ENCODE results near the gene BPIFB1.

Gene BPIFB1

DNA sequence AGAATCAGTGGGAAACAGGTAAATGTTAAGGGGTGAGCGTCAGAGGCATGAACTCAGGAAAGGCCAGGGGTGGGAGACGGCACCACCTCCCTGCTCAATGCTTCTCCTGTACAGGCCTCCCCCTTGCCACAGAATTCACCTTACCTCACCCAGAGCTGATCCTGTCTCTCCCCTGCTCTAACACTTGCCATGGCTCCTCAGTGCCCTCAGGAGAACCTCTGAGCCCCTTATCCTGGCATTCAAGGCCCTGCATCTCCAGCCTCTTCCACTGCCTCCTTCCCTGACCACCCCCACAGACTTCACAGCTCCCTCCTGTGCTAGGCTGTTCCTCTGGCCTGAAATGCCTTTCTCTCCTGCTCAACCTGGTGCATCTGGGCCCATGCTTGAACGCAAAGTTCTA, 33.9 kb downstream of the BPIFB1 start:
- H3K4me3 ChIP-seq (replicated peaks; ENCODE audit: low read depth, low read length) = no peak overlapping the region
- DNase-seq (ENCODE audit: extremely low read depth, low read depth) = no peak
- TF ChIP-seq, protein P1, sequence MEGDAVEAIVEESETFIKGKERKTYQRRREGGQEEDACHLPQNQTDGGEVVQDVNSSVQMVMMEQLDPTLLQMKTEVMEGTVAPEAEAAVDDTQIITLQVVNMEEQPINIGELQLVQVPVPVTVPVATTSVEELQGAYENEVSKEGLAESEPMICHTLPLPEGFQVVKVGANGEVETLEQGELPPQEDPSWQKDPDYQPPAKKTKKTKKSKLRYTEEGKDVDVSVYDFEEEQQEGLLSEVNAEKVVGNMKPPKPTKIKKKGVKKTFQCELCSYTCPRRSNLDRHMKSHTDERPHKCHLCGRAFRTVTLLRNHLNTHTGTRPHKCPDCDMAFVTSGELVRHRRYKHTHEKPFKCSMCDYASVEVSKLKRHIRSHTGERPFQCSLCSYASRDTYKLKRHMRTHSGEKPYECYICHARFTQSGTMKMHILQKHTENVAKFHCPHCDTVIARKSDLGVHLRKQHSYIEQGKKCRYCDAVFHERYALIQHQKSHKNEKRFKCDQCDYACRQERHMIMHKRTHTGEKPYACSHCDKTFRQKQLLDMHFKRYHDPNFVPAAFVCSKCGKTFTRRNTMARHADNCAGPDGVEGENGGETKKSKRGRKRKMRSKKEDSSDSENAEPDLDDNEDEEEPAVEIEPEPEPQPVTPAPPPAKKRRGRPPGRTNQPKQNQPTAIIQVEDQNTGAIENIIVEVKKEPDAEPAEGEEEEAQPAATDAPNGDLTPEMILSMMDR (IDR thresholded peaks at IDR 0.05; ENCODE audit: low read depth, low read length, missing control alignments) = no peak

DNA sequence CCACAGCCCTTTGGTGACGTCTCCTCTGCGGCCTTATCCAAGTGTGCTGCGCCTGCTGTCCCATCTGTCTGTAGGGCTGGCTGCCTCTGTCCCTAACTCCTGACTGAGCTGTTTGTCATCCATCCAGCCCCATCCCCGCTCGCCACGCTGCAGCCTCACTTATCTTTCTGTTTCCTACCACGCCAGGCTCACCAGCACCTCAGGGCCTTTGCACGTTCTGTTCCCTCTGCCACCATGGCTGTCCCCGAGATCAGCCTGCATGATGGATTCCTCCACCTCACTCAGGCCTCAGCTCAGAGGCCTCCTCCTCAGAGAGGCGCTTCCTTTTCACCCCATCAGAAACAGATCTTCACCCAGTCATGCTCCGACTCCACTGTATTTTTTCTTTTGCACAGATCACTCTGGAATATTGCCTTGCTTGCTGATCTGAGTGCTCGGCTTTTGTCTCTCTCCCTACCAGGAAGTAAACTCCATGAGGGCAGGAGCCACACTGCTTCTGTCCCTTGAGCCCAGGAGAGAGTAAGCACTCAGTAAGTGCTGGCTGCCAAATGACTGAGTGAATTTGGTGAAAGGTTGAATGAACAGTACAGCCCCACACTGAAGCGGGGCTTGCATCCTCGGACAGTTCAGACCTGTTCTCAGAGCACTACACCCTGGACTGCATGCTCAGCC, 34.5 kb downstream of the BPIFB1 start:
- TF ChIP-seq, protein P1 (IDR thresholded peaks at IDR 0.05; ENCODE audit: low read depth, low read length, missing control alignments) = no peak
- H3K4me3 ChIP-seq (replicated peaks; ENCODE audit: low read depth, low read length) = no peak overlapping the region
- no peak for DNase-seq (ENCODE audit: extremely low read depth, low read depth)

DNA sequence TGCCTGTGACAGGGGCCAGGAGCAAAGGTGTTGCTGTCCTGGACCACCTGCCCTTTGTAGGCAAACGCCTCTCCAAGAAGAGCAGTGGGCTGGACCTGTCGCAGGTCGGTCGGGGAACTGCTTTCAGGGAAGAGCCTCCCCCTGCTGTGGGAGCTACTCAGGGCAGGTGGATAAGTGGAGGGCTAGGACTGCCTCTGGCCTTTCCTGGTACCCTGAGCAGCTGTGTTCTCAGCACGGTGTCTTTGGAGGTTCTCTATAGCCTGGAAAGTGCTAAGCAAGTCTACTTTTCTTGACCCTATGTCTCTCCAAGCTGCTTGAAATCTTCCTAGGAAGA, 35.0 kb downstream of the BPIFB1 start:
- no peak overlapping the region for H3K4me3 ChIP-seq (replicated peaks; ENCODE audit: low read depth, low read length)
- TF ChIP-seq, protein P1 (IDR thresholded peaks at IDR 0.05; ENCODE audit: low read depth, low read length, missing control alignments) = no peak
- DNase-seq (ENCODE audit: extremely low read depth, low read depth) = no peak

DNA sequence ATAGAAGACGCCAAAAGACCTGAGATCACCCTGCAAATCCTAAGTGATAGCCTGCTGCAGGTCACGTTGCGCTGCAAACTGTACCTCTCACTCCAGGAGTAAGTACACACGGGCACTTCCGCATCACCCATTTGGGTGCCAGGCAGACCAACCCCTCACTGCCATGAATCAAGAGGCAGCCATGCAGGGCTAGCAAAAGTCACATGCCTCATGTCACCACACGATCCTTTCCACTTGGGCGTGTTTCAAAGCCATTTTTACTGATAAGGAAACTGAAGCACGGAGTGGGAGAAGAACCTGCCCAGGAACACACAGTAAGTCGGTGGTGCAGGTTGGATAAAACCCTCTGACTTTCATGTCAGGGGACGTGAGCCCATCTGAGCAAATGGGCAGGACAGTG, 37.0 kb downstream of the BPIFB1 start:
- H3K4me3 ChIP-seq (replicated peaks; ENCODE audit: low read depth, low read length) = no peak overlapping the region
- TF ChIP-seq, protein P1 (IDR thresholded peaks at IDR 0.05; ENCODE audit: low read depth, low read length, missing control alignments) = no peak
- DNase-seq (ENCODE audit: extremely low read depth, low read depth) = no peak

DNA sequence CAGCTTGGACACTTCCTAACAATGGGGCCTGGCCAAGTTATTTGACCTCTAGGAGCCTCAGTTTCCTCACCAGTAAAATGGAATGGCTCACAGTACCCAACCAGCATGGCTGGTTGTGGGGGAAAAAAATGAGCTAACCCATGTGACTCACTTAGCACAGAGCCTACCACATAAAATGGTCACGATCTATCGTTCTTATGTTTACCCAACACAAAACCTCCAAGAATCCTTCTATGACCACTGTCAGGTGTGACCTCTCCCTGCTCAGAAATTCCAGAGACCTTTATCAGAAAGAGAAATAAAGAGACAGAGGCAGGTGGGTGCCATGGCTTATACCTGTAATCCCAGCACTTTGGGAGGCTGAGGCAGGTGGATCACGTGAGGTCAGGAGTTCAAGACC, 39.4 kb downstream of the BPIFB1 start:
- TF ChIP-seq, protein P1 (IDR thresholded peaks at IDR 0.05; ENCODE audit: low read depth, low read length, missing control alignments) = no peak
- no peak for DNase-seq (ENCODE audit: extremely low read depth, low read depth)
- no peak overlapping the region for H3K4me3 ChIP-seq (replicated peaks; ENCODE audit: low read depth, low read length)

DNA sequence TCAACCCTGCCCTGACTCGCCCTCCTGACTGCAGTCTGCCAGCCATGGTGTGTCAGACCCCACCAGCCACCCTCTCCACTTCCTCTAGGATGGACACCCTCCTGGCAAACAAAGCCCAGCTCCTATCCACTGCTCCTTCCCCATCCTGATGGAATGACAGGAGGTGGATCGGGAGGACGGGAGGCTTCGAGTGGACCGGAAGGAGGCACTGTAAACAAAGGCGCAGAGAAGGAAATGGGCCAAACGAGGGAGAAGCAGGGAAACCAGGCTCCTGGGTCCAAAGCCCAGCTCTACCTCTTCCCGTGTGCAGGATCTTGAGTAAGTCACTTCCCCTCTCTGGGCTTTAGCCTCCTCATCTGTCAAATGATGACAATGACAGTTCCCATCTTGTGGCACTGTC, 40.2 kb downstream of the BPIFB1 start:
- H3K4me3 ChIP-seq (replicated peaks; ENCODE audit: low read depth, low read length) = no peak overlapping the region
- TF ChIP-seq, protein P1 (IDR thresholded peaks at IDR 0.05; ENCODE audit: low read depth, low read length, missing control alignments) = no peak
- DNase-seq (ENCODE audit: extremely low read depth, low read depth) = no peak

DNA sequence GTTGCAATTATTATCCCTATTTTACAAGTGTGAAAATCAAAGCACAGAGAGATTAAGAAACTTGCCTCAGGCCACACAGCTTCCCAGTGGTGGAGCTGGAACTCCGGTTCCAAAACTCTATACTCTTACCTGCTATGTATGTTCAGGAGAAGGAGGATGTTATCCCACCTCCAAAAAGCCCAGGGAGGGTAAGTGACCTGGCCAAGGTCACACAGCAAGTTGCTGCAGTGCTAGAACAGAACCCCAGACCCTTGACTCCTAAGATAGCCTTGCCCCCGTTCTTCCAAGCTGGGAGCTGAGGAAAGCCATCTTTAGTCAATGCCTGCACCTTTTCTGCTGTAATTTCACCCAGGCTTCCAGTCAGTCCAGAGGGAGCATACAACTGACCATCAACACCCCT, 42.3 kb downstream of the BPIFB1 start:
- TF ChIP-seq, protein P1 (IDR thresholded peaks at IDR 0.05; ENCODE audit: low read depth, low read length, missing control alignments) = no peak
- H3K4me3 ChIP-seq (replicated peaks; ENCODE audit: low read depth, low read length) = no peak overlapping the region
- DNase-seq (ENCODE audit: extremely low read depth, low read depth) = no peak
